ENCODE results near the gene FEM1B. TPM values are rescaled to one million over a fixed set of nuclear protein-coding genes. Genes with fewer than 3 reads are reported as not detected.

Gene FEM1B
- total and polyA plus RNA-seq, 2 experiments from 2014 or later: 11.9 to 62.8 TPM

GRCh38 chr15:68300115-68300940 lies 22.8 kb downstream of the FEM1B start:
- Histone ChIP-seq H3K4me2 (peak overlapping the region; percentile 23), H3K27me3 (no peaks in the 10 kb centered on the region), H3K36me3 (replicated peaks; ENCODE audit: insufficient read depth, low read depth) (no peaks in the 10 kb centered on the region), H3K9me3 (ENCODE audit: low read depth) (no peaks in the 10 kb centered on the region), H3K27ac (peak overlapping the region; percentile 74), H3K4me3 (no peak overlapping the region), H4K20me1 (ENCODE audit: insufficient read depth, poor library complexity, severe bottlenecking) (peaks cover 3% of the 10 kb centered on the region), H3K9me2 (replicated peaks; ENCODE audit: insufficient read depth) (no peaks in the 10 kb centered on the region), H2AFZ (no peak overlapping the region), H3K4me1 (ENCODE audit: insufficient read depth) (peaks cover 8% of the 10 kb centered on the region), H3K79me2 (peaks cover 11% of the 10 kb centered on the region)
- TF ChIP-seq CTCF (IDR thresholded peaks at IDR 0.05; ENCODE audit: poor library complexity): no peak
- TF ChIP-seq EZH2phosphoT487 (IDR thresholded peaks at IDR 0.05; ENCODE audit: low read depth, severe bottlenecking, unreplicated experiment): no peak
- TF ChIP-seq EZH2 (IDR thresholded peaks at IDR 0.05; ENCODE audit: borderline replicate concordance): no peak
- peak; percentile 46 for DNase-seq (ENCODE audit: low spot score)
- WGBS (ENCODE audit: low lambda C conversion rate, missing lambda C conversion rate): 80% methylated on average over 6 of the region's 6 CpGs

- Histone ChIP-seq H3K4me3 (no peak overlapping the region), H3K9me3 (ENCODE audit: low read depth) (no peaks in the 10 kb centered on the region), H3K36me3 (replicated peaks; ENCODE audit: insufficient read depth, low read depth) (no peaks in the 10 kb centered on the region), H3K4me1 (ENCODE audit: insufficient read depth) (peaks cover 8% of the 10 kb centered on the region), H3K79me2 (peaks cover 1% of the 10 kb centered on the region), H3K4me2 (no peak overlapping the region), H3K9me2 (replicated peaks; ENCODE audit: insufficient read depth) (no peaks in the 10 kb centered on the region), H2AFZ (no peak overlapping the region), H3K27ac (peak overlapping the region; percentile 25), H3K27me3 (no peaks in the 10 kb centered on the region), H4K20me1 (ENCODE audit: insufficient read depth, poor library complexity, severe bottlenecking) (peaks cover under 1% of the 10 kb centered on the region)
- no peak for DNase-seq (ENCODE audit: low spot score)
- TF ChIP-seq EZH2phosphoT487 (IDR thresholded peaks at IDR 0.05; ENCODE audit: low read depth, severe bottlenecking, unreplicated experiment): no peak
- TF ChIP-seq CTCF (IDR thresholded peaks at IDR 0.05; ENCODE audit: poor library complexity): no peak
- TF ChIP-seq EZH2 (IDR thresholded peaks at IDR 0.05; ENCODE audit: borderline replicate concordance): no peak
- 92% methylated on average over 8 of the region's 8 CpGs for WGBS (ENCODE audit: low lambda C conversion rate, missing lambda C conversion rate)
These were observed 23.8 kb downstream of the FEM1B start for GRCh38 chr15:68301301-68301700.

GRCh38 chr15:68302729-68303128 lies 25.2 kb downstream of the FEM1B start:
- no peaks in the 10 kb centered on the region for H3K9me3 ChIP-seq (ENCODE audit: low read depth)
- 97% methylated on average over 6 of the region's 6 CpGs for WGBS (ENCODE audit: low lambda C conversion rate, missing lambda C conversion rate)
- no peak overlapping the region for H3K4me3 ChIP-seq
- H2AFZ ChIP-seq: no peak overlapping the region
- no peaks in the 10 kb centered on the region for H3K27me3 ChIP-seq
- DNase-seq (ENCODE audit: low spot score): no peak
- H3K27ac ChIP-seq: no peak overlapping the region
- no peak overlapping the region for H3K4me2 ChIP-seq
- H3K4me1 ChIP-seq (ENCODE audit: insufficient read depth): peaks cover 8% of the 10 kb centered on the region
- H4K20me1 ChIP-seq (ENCODE audit: insufficient read depth, poor library complexity, severe bottlenecking): no peaks in the 10 kb centered on the region
- H3K9me2 ChIP-seq (replicated peaks; ENCODE audit: insufficient read depth): no peaks in the 10 kb centered on the region
- no peaks in the 10 kb centered on the region for H3K36me3 ChIP-seq (replicated peaks; ENCODE audit: insufficient read depth, low read depth)
- TF ChIP-seq EZH2 (IDR thresholded peaks at IDR 0.05; ENCODE audit: borderline replicate concordance) (no peak), EZH2phosphoT487 (IDR thresholded peaks at IDR 0.05; ENCODE audit: low read depth, severe bottlenecking, unreplicated experiment) (no peak), CTCF (IDR thresholded peaks at IDR 0.05; ENCODE audit: poor library complexity) (no peak)
- H3K79me2 ChIP-seq: no peaks in the 10 kb centered on the region
